HEK293 (cell line): Measurements from ENCODE around the gene DCPS.

ENCODE experiments used
- CTCF ChIA-PET: fragments of 350-600 bp; formaldehyde crosslinking; extraction: SDS; loops from one replicate; lab custom pipeline; 2021; ENCODE audit warnings: antibody characterized with exemption; lab: Yijun Ruan, JAX
- POLR2A ChIA-PET: fragments of 300-600 bp; formaldehyde crosslinking; extraction: SDS; loops from one replicate; lab custom pipeline; 2020; ENCODE audit warnings: antibody characterized with exemption, inconsistent platforms; lab: Yijun Ruan, JAX
- H3K27ac ChIP-seq: fragments of 200-500 bp; sonication (Bioruptor generic); 2 replicates; pipeline ENCODE4 v1.5.1; 2014; ENCODE audit warnings: low read depth, low read length, control low read depth, inconsistent platforms; ENCODE audit errors: extremely low read depth
- H3K36me3 ChIP-seq, 2 experiments: fragments of 200-500 bp in 1 of 2; sonication (Bioruptor generic) in 1 of 2; 1 replicate in 1 of 2; 2 replicates in 1 of 2; pipeline ENCODE4 v1.5.1; 2014 to 2017; ENCODE audit warnings: inconsistent platforms in 2 of 2, low read length in 2 of 2; ENCODE audit not compliant: control insufficient read depth in 2 of 2, insufficient read depth in 1 of 2
- H3K4me1 ChIP-seq: fragments of 200-500 bp; sonication (Bioruptor generic); 2 replicates; pipeline ENCODE4 v1.5.1; 2014; ENCODE audit warnings: mild to moderate bottlenecking, low read length, inconsistent platforms; ENCODE audit not compliant: control insufficient read depth, insufficient read depth
- H3K4me3 ChIP-seq: 2 replicates; pipeline ENCODE4 v1.5.1; 2011; ENCODE audit warnings: low read depth, mild to moderate bottlenecking, control low read depth, low read length, moderate library complexity
- H3K9me3 ChIP-seq: fragments of 200-500 bp; sonication (Bioruptor generic); 2 replicates; pipeline ENCODE4 v1.5.1; 2014; ENCODE audit warnings: low read depth, low read length, inconsistent platforms; ENCODE audit not compliant: control insufficient read depth, insufficient read depth
- EGR2 ChIP-seq: fragments of 450-650 bp; formaldehyde crosslinking; IDR thresholded peaks from 2 replicates; pipeline ENCODE4 v1.5.1; 2016; ENCODE audit warnings: low read depth, missing biosample characterization, missing genetic modification characterization
- GLIS1 ChIP-seq: fragments of 450-650 bp; formaldehyde crosslinking; IDR thresholded peaks from 2 replicates; pipeline ENCODE4 v1.5.1; 2016; ENCODE audit warnings: missing biosample characterization, missing genetic modification characterization
- INSM2 ChIP-seq: fragments of 450-650 bp; formaldehyde crosslinking; IDR thresholded peaks from 2 replicates; pipeline ENCODE4 v1.5.1; 2016; ENCODE audit warnings: missing biosample characterization, missing genetic modification characterization
- KLF8 ChIP-seq: fragments of 450-650 bp; formaldehyde crosslinking; IDR thresholded peaks from 2 replicates; pipeline ENCODE4 v1.5.1; 2016; ENCODE audit warnings: missing biosample characterization, missing genetic modification characterization
- RBAK ChIP-seq: fragments of 450-650 bp; formaldehyde crosslinking; IDR thresholded peaks from 2 replicates; pipeline ENCODE4 v1.5.1; 2016; ENCODE audit warnings: missing biosample characterization, missing genetic modification characterization
- SALL2 ChIP-seq: fragments of 450-650 bp; formaldehyde crosslinking; IDR thresholded peaks from 2 replicates; pipeline ENCODE4 v1.5.0; 2017; ENCODE audit warnings: missing biosample characterization, mild to moderate bottlenecking, missing genetic modification characterization, borderline replicate concordance
- SP3 ChIP-seq: fragments of 450-650 bp; formaldehyde crosslinking; IDR thresholded peaks from 2 replicates; pipeline ENCODE4 v1.5.1; 2016; ENCODE audit warnings: missing biosample characterization, missing genetic modification characterization
- ZBTB26 ChIP-seq: fragments of 450-650 bp; formaldehyde crosslinking; optimal IDR thresholded peaks from 2 replicates; pipeline ENCODE3; 2016; ENCODE audit warnings: missing biosample characterization, mild to moderate bottlenecking, missing genetic modification characterization
- ZNF221 ChIP-seq: fragments of 450-650 bp; formaldehyde crosslinking; IDR thresholded peaks from 2 replicates; pipeline ENCODE4 v1.5.1; 2017; ENCODE audit warnings: missing biosample characterization, missing genetic modification characterization, borderline replicate concordance
- ZNF324 ChIP-seq: fragments of 450-650 bp; formaldehyde crosslinking; IDR thresholded peaks from 2 replicates; pipeline ENCODE4 v1.5.1; 2016; ENCODE audit warnings: missing biosample characterization, missing genetic modification characterization
- ZNF571 ChIP-seq: fragments of 450-650 bp; formaldehyde crosslinking; IDR thresholded peaks from 2 replicates; pipeline ENCODE4 v1.5.0; 2017; ENCODE audit warnings: missing biosample characterization, missing genetic modification characterization
- ZNF623 ChIP-seq: fragments of 450-650 bp; formaldehyde crosslinking; IDR thresholded peaks from 2 replicates; pipeline ENCODE4 v1.5.1; 2016; ENCODE audit warnings: missing biosample characterization, missing genetic modification characterization
- ZNF677 ChIP-seq: fragments of 450-650 bp; IDR thresholded peaks from 2 replicates; pipeline ENCODE4 v1.5.0; 2018; ENCODE audit warnings: missing biosample characterization, mild to moderate bottlenecking, missing genetic modification characterization, moderate library complexity
- ZNF777 ChIP-seq: fragments of 450-650 bp; formaldehyde crosslinking; IDR thresholded peaks from 2 replicates; pipeline ENCODE4 v1.5.1; 2017; ENCODE audit warnings: missing biosample characterization, missing genetic modification characterization, borderline replicate concordance
- ZNF792 ChIP-seq: fragments of 450-650 bp; formaldehyde crosslinking; IDR thresholded peaks from 2 replicates; pipeline ENCODE4 v1.5.1; 2016; ENCODE audit warnings: missing biosample characterization, missing genetic modification characterization
- ZSCAN23 ChIP-seq: fragments of 450-650 bp; formaldehyde crosslinking; IDR thresholded peaks from 2 replicates; pipeline ENCODE4 v1.5.1; 2016; ENCODE audit warnings: missing biosample characterization, missing genetic modification characterization
- TF ChIP-seq, protein P1 (sequence below): fragments of 450-650 bp; formaldehyde crosslinking; IDR thresholded peaks from 2 replicates; pipeline ENCODE4 v1.5.0; 2017; ENCODE audit warnings: missing biosample characterization, missing genetic modification characterization, borderline replicate concordance
- TF ChIP-seq, protein P2 (sequence below): fragments of 450-650 bp; formaldehyde crosslinking; IDR thresholded peaks from 2 replicates; pipeline ENCODE4 v1.5.1; 2016; ENCODE audit warnings: missing biosample characterization, missing genetic modification characterization

Gene DCPS

DNA sequence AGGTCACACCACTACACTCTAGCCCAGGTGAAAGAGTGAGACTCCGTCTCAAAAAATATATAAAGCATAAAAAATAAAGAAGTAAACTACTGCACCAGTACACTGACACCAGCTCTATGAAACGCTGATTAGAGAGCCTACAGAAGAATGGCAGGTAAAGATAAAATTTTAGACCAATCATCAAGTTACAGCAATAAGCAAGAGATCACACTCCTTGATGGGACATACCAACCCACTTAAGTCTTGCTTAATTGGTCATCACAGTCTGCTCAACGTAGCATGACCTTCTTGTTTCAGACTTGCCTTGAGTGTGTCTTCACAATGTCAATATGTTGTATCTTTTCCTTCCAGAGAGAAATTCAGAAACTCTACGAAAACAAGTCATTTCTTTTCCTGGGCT lies 47.6 kb upstream of the DCPS start:
- no peak overlapping the region for H3K4me3 ChIP-seq
- peaks cover 0 to 67% of the 10 kb centered on the region in 2 experiments; a peak in 2 of 3 replicates for H3K36me3 ChIP-seq
- TF ChIP-seq RBAK (tag by site-specific recombination) (no peak), ZNF221 (tag by site-specific recombination) (no peak), EGR2 (tag by site-specific recombination) (no peak), KLF8 (no peak), ZSCAN23 (tag by site-specific recombination) (no peak), SP3 (no peak), SALL2 (tag by site-specific recombination) (no peak)
- no peak overlapping the region for H3K27ac ChIP-seq
- H3K9me3 ChIP-seq, result no peaks in the 10 kb centered on the region
- no peaks in the 10 kb centered on the region for H3K4me1 ChIP-seq
- POLR2A ChIA-PET, result no interaction called here
- CTCF ChIA-PET, result no interaction called here

GRCh38 chr11:126257144-126257543 lies 46.7 kb upstream of the DCPS start:
- POLR2A ChIA-PET, result no interaction called here
- Histone ChIP-seq H3K9me3 (no peaks in the 10 kb centered on the region), H3K4me3 (no peak overlapping the region), H3K4me1 (no peaks in the 10 kb centered on the region), H3K36me3 (peaks cover 5 to 73% of the 10 kb centered on the region in 2 experiments; a peak in 2 of 3 replicates), H3K27ac (no peak overlapping the region)
- TF ChIP-seq ZNF571 (tag by site-specific recombination), result no peak
- CTCF ChIA-PET, result no interaction called here

DNA sequence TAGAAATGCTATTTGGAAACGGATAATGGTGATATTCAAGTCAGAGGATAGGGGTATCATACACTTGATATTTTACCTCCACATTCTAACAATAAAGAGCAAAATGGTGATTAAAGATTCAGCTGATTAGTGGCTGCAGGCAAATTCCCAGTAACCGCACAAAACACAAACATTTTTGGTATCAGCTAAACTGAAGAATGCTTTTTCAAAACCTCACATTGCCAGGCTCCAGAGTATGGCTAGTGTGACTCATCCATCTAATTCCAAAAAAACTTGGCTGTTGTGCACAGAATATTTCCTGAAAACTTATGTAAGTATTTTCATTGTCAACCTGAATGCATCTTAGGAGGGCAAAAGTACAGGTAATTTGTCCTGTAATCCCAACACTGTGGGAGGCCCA lies 46.1 kb upstream of the DCPS start:
- H3K9me3 ChIP-seq, result no peaks in the 10 kb centered on the region
- CTCF ChIA-PET, result interaction anchor here (0.6 kb wide), 1 partner anchor 336 kb away, joined by 3 read pairs; no protein-coding TSS in a partner anchor
- TF ChIP-seq, protein P1, sequence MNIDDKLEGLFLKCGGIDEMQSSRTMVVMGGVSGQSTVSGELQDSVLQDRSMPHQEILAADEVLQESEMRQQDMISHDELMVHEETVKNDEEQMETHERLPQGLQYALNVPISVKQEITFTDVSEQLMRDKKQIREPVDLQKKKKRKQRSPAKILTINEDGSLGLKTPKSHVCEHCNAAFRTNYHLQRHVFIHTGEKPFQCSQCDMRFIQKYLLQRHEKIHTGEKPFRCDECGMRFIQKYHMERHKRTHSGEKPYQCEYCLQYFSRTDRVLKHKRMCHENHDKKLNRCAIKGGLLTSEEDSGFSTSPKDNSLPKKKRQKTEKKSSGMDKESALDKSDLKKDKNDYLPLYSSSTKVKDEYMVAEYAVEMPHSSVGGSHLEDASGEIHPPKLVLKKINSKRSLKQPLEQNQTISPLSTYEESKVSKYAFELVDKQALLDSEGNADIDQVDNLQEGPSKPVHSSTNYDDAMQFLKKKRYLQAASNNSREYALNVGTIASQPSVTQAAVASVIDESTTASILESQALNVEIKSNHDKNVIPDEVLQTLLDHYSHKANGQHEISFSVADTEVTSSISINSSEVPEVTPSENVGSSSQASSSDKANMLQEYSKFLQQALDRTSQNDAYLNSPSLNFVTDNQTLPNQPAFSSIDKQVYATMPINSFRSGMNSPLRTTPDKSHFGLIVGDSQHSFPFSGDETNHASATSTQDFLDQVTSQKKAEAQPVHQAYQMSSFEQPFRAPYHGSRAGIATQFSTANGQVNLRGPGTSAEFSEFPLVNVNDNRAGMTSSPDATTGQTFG (tag by site-specific recombination), result no peak
- TF ChIP-seq ZNF777 (tag by site-specific recombination) (no peak), GLIS1 (tag by site-specific recombination) (no peak), ZNF571 (tag by site-specific recombination) (no peak), ZBTB26 (tag by site-specific recombination) (no peak), ZNF623 (tag by site-specific recombination) (no peak), INSM2 (no peak), ZNF324 (tag by site-specific recombination) (no peak), ZNF792 (tag by site-specific recombination) (no peak), ZNF677 (tag by site-specific recombination) (no peak)
- TF ChIP-seq, protein P2, sequence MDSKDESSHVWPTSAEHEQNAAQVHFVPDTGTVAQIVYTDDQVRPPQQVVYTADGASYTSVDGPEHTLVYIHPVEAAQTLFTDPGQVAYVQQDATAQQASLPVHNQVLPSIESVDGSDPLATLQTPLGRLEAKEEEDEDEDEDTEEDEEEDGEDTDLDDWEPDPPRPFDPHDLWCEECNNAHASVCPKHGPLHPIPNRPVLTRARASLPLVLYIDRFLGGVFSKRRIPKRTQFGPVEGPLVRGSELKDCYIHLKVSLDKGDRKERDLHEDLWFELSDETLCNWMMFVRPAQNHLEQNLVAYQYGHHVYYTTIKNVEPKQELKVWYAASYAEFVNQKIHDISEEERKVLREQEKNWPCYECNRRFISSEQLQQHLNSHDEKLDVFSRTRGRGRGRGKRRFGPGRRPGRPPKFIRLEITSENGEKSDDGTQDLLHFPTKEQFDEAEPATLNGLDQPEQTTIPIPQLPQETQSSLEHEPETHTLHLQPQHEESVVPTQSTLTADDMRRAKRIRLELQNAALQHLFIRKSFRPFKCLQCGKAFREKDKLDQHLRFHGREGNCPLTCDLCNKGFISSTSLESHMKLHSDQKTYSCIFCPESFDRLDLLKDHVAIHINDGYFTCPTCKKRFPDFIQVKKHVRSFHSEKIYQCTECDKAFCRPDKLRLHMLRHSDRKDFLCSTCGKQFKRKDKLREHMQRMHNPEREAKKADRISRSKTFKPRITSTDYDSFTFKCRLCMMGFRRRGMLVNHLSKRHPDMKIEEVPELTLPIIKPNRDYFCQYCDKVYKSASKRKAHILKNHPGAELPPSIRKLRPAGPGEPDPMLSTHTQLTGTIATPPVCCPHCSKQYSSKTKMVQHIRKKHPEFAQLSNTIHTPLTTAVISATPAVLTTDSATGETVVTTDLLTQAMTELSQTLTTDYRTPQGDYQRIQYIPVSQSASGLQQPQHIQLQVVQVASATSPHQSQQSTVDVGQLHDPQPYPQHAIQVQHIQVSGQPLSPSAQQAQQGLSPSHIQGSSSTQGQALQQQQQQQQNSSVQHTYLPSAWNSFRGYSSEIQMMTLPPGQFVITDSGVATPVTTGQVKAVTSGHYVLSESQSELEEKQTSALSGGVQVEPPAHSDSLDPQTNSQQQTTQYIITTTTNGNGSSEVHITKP (tag by site-specific recombination), result no peak
- TF ChIP-seq, all 188 proteins: peak for 0
- H3K4me3 ChIP-seq, result no peak overlapping the region
- H3K4me1 ChIP-seq, result no peaks in the 10 kb centered on the region
- POLR2A ChIA-PET, result interaction anchor here (1.1 kb wide), 1 partner anchor 14 kb away, joined by 4 read pairs; no protein-coding TSS in a partner anchor
- peaks cover 5 to 76% of the 10 kb centered on the region in 2 experiments; a peak in 2 of 3 replicates for H3K36me3 ChIP-seq
- no peak overlapping the region for H3K27ac ChIP-seq
